Right ventricle myocardium superior (tissue), 1 donor: ENCODE measurements around the gene RBM4B. TPM values are rescaled to one million over a fixed set of nuclear protein-coding genes. Genes with fewer than 3 reads are reported as not detected.
"Not testable (repeated sequence)": the region's sequence is repeated elsewhere in the genome, so short reads cannot be mapped to it uniquely, and the experiment has no call there.

Experiments used
- ATAC-seq: fragments of 200-7000 bp; cut with Tn5 transposase; one replicate; pipeline ENCODE4 v1.9.1; 2020; ENCODE audit warnings: mild to moderate bottlenecking; ENCODE audit not compliant: poor library complexity
- DNase-seq: peaks from one replicate; pipeline ENCODE4 v3.0.0-alpha.2; 2020
- intact Hi-C: fragments of 100-400 bp; cut with DNase I; formaldehyde crosslinking; loops from one replicate; pipeline ENCODE4 v1.11.2; 2022
- total RNA-seq: library from RNA; stranded (reverse); fragmentation: NEBNext Ultra II Directional; extraction: Animal tissue kit (Norgen Biotek cat#: 25700); gene quantifications from one replicate; pipeline ENCODE4 v1.2.1, GENCODE V29; 2021
- donor health status: DM: no; HTN: yes; CAD: no; lungs with severe emphysema.

The RBM4B gene
- total RNA-seq, 1 donor from 2014 or later, result 11.2 TPM

DNA sequence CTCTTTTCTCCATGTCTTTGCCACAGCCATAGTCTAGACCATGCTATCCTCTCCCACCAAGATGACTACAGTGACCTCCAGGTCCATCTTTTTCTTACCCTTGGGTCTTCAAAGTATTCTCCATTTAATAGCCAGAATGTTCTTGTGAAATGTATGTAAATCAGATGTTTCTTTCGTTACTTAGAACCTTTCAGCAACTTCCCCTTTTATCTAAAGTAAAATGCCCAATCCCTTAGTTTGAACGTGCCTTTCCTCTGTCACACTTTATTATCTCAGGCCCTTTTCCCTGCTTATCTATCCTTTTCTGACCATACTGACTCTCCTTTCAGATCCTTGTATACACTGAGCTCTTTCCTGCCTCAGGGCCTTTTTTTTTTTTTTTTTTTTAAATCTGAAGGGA is 17.9 kb downstream of the RBM4B start:
- DNase-seq, result no peak
- ATAC-seq, result no peak
- intact Hi-C loops, result no loop called here

- intact Hi-C loops, result no loop called here
- ATAC-seq (no peak), DNase-seq (no peak)
These were observed 24.6 kb downstream of the RBM4B start for GRCh38 chr11:66653123-66653522.

DNA sequence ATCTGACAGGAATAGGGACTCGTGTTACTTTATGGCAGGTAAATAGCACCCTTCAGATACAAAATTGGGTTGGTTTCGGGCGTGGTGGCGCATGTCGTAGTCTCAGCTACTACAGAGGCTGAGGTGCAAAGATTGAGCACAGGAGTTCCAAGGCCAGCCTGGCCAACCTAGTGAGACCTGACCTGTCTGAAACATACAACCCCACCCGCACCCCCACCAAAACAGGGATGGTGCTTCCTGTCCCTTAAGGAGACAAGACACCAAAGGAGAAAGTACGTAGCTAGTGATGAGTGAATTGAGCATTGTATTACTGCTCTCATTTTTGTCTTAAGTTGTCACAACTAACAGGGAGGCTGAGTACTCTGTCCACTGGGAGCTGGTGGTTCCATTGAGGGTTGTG is 25.0 kb downstream of the RBM4B start:
- no peak for ATAC-seq
- DNase-seq, result no peak
- intact Hi-C loops, result no loop called here

DNA sequence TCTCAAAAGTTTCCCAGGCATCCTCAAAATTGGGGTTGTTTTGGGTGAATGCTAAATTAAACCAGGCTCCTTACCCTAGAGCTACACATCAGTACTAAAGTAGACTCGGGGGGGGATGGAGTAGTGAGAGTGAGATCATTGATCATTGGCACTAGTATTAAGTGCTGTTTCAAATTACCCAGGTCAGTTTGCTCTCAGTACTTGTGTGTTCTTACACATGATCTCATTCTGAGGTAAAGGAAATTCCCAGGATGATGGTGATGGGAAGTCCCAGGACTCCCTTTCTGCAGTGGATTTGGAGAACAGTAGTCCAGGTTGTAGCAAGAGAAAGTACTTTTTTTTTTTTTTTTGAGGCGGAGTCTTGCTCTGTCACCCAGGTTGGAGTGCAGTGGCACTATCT is 26.7 kb downstream of the RBM4B start:
- intact Hi-C loops, result no loop called here
- no peak for DNase-seq
- ATAC-seq, result no peak

DNA sequence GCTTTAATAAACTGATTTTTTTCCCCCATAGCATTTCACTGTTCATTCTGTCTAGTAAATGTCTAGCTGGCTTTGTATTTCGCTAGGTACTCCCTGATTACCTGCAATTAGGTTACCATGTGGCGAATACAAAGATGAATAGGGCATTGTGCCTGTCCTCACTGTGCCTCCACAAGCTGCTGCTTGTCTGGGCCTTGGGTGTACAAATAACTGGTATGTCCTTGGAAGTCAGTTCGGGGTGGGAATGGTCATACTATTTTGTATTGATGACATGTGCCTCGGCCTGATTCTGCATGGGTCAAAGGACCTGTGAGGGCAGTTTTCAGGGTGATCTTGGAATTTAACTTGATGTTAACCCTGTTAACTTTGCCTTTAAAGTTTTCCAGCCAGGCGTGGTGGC is 27.8 kb downstream of the RBM4B start:
- no peak for DNase-seq
- intact Hi-C loops, result no loop called here
- no peak for ATAC-seq

DNA sequence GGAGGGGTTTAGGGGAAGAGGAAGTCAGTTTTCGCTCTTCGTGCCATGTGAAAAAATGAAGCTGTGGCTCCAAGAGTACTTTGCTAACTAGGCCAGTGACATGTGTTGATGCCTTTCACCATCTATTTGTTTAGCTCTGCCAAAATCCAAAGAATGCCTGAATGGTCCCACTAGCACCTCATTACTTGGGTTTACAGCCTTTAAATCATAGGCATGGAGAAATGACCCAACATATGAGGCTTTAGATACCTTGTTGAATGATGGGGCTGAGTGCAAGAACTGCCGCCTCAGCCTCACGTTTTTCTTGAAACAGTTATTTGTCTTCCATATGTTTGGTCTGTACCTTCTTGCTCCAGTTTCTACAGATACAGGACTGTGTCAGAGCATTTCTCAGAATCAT is 30.9 kb downstream of the RBM4B start:
- DNase-seq (no peak), ATAC-seq (no peak)
- intact Hi-C loops, result no loop called here

DNA sequence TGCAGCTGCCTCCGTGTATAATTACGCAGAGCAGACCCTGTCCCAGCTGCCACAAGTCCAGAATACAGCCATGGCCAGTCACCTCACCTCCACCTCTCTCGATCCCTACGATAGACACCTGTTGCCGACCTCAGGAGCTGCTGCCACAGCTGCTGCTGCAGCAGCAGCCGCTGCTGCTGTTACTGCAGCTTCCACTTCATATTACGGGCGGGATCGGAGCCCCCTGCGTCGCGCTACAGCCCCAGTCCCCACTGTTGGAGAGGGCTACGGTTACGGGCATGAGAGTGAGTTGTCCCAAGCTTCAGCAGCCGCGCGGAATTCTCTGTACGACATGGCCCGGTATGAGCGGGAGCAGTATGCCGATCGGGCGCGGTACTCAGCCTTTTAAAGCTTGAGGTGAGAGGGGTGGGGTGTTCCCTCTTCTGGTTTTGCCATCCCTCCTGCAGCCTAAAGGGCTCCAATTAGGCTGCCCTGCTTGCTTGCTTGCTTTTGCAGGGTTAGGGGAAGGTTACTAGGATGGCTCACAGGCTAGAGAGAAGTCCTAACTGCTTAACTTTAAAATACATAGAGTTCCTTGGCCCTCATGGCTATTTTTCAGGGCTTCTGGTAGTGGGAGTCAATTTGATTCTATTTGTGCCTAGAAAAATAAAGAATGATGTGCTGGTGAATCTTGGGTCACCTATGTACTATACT is 33.8 kb downstream of the RBM4B start:
- ATAC-seq (no peak), DNase-seq (no peak)
- intact Hi-C loops, result loop anchor here (5.0 kb wide), 1 partner anchor 33 kb away; the partner anchor contains the start of gene RBM4B

DNA sequence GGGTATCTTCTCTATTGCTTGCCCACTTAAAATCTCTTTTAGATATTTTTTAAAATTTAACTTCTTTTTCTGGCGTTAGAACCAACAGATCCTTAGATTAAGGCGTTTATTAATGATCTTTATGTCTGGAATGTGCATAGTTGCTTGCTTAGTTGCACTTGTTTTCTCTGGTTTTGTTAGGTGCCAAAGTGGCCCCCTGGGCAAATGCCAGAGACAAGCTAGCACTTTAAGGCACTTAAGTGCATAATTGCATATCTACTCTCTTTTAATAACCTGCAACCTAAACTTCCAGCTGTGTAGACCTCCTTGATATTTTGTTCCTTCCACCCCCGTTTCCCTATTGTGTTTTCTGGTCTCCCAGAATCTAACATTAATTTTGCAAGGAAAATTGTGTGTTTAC is 35.9 kb downstream of the RBM4B start:
- no peak for DNase-seq
- intact Hi-C loops, result loop anchor here (5.0 kb wide), 1 partner anchor 35 kb away; the partner anchor contains the start of gene RBM4B
- ATAC-seq, result no peak

GRCh38 chr11:66639814-66640340 is 37.8 kb downstream of the RBM4B start:
- not testable (repeated sequence) for ATAC-seq, DNase-seq
- intact Hi-C loops, result loop anchor here (5.0 kb wide), 1 partner anchor 37 kb away; the partner anchor contains the start of gene RBM4B

GRCh38 chr11:66639066-66639813 is 38.4 kb downstream of the RBM4B start:
- intact Hi-C loops, result no loop called here
- DNase-seq, result peak; percentile 47
- ATAC-seq, result no peak

DNA sequence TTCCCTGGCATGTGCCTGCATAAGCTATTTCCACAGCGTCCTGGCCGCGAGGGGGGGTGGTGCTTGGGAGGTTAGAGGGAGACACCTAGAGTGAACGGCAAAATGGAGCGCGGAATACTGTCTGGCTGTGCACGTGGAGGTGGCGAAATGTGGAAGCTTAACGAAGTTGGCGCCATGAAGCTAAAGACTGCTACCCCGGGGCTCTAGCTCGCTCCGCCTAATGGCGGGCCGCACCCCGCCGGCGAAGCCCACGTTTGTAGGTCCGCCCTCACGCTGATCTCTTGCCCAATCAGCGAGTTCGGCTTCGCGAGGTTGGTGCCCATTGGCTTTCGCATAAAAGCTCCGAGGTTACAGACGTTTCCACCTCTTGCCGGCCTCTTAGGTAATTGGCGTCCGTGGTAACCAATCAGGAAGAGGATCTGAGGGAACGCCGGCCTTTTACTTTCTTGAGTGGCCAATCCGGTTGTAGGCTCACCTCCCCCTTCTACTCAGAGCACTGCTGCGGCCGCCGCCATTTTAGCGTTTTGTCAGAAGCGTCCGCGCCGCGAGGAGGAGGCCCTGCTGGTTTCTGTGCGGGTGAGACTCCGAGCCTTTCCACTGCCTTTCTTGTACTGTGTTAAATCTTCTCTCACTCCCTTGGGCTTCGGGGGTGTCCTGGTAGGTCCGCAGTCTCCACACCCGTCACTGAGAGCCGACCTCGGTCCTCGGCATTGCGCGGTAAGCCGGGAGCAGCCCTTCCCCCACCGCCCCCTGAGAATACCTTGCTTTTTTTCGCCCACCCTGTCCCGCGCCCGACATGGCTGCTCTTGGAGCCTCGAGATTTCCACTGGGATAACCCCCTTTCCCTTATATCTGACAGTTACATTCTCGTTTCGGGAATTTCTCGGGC is 39.3 kb downstream of the RBM4B start, which contains the start of gene RBM4:
Gene RBM4, plus strand, starts transcription at position 527 of the 889 bp plus-strand sequence. CDS start 1,009 bp downstream, outside the sequence.
- peak; percentile 98 for ATAC-seq
- intact Hi-C loops, result no loop called here
- peak; percentile 97 for DNase-seq

DNA sequence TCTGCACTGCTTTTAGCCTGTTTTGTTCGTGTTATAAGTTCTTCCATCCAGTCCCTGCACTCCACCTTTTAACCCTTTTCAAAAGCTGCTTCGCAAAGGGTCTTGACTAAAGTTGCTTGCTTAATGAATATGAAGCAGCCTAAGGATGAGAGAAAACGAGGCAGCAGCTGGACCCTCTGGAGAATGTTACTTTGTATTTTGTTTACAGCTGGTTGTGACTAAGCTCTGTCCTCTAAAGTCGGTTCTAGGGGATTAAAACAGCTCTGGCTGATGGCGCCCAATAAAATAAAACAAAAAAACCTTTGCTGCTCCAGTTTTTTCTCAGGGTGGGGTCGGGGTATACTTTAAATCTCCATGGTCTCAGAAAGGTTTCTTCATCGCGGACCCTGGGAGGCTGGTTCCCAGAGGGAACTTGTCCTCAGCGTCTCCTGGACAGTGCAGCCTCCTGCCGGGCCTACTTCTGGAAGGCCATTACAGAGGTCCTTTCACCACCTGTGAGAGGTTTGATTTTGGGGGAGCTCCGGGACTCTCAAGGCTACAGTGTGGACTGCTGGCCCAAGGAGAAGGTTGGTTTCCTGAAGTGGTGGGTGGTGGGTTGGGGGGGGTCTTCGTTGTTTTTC is 40.0 kb downstream of the RBM4B start:
- ATAC-seq (peak; percentile 4), DNase-seq (no peak)
- intact Hi-C loops, result no loop called here

- ATAC-seq (no peak), DNase-seq (no peak)
- intact Hi-C loops, result no loop called here
These were observed 41.3 kb downstream of the RBM4B start for GRCh38 chr11:66636411-66636810.

- DNase-seq (no peak), ATAC-seq (no peak)
- intact Hi-C loops, result no loop called here
These were observed 44.7 kb downstream of the RBM4B start for GRCh38 chr11:66632952-66633351.

- intact Hi-C loops, result no loop called here
- no peak for DNase-seq
- ATAC-seq, result no peak
These were observed 45.8 kb downstream of the RBM4B start for GRCh38 chr11:66631883-66632282.

GRCh38 chr11:66629356-66629755 is 48.3 kb downstream of the RBM4B start:
- DNase-seq (no peak), ATAC-seq (no peak)
- intact Hi-C loops, result no loop called here

- intact Hi-C loops, result no loop called here
- ATAC-seq (no peak), DNase-seq (no peak)
These were observed 49.6 kb downstream of the RBM4B start for GRCh38 chr11:66628061-66628603.

GRCh38 chr11:66626926-66627325 is 50.8 kb downstream of the RBM4B start:
- DNase-seq (no peak), ATAC-seq (peak; percentile 7)
- intact Hi-C loops, result no loop called here
